GM18870 (cell line): ENCODE data around the gene JHY.
A peak's percentile ranks its signal among the peaks of the same experiment; 100 is the strongest.
"Not testable (repeated sequence)": the region's sequence is repeated elsewhere in the genome, so short reads cannot be mapped to it uniquely, and the experiment has no call there.

ENCODE experiments used
- ATAC-seq: cut with Tn5 transposase; IDR thresholded peaks from one replicate; pipeline ENCODE4 v1.9.1; 2021; ENCODE audit warnings: moderate library complexity; ENCODE audit not compliant: unreplicated experiment

The JHY gene

GRCh38 chr11:122882189-122882856 is at the start of gene JHY:
Gene JHY (plus strand): TSS chr11:122882759. CDS start chr11:122885850, 3,091 bp downstream.
- ATAC-seq, result no peak

GRCh38 chr11:122833846-122834464 is 48.6 kb upstream of the JHY start:
- no peak for ATAC-seq

- ATAC-seq, result no peak
These were observed 45.6 kb upstream of the JHY start for GRCh38 chr11:122836916-122837315.

GRCh38 chr11:122837528-122838346 is 44.8 kb upstream of the JHY start:
- ATAC-seq, result no peak

- ATAC-seq, result peak; percentile 76
These were observed 39.0 kb upstream of the JHY start for GRCh38 chr11:122843281-122844141.

GRCh38 chr11:122847466-122847865 is 35.1 kb upstream of the JHY start:
- no peak for ATAC-seq

- no peak for ATAC-seq
These were observed 34.4 kb upstream of the JHY start for GRCh38 chr11:122848186-122848585.

- no peak for ATAC-seq
These were observed 32.4 kb upstream of the JHY start for GRCh38 chr11:122850076-122850631.

GRCh38 chr11:122851366-122851966 is 31.1 kb upstream of the JHY start:
- ATAC-seq, result no peak

GRCh38 chr11:122852074-122852795 is 30.3 kb upstream of the JHY start:
- ATAC-seq, result no peak

- no peak for ATAC-seq
These were observed 29.8 kb upstream of the JHY start for GRCh38 chr11:122852796-122853160.

GRCh38 chr11:122853261-122853660 is 29.3 kb upstream of the JHY start:
- no peak for ATAC-seq

- no peak for ATAC-seq
These were observed 28.6 kb upstream of the JHY start for GRCh38 chr11:122853971-122854446.

GRCh38 chr11:122861631-122862030 is 20.9 kb upstream of the JHY start:
- ATAC-seq, result no peak

GRCh38 chr11:122862091-122862490 is 20.5 kb upstream of the JHY start:
- ATAC-seq, result no peak

- ATAC-seq, result not testable (repeated sequence)
These were observed 19.4 kb upstream of the JHY start for GRCh38 chr11:122863154-122863553.

- ATAC-seq, result no peak
These were observed 18.7 kb upstream of the JHY start for GRCh38 chr11:122863704-122864326.

- no peak for ATAC-seq
These were observed 18.0 kb upstream of the JHY start for GRCh38 chr11:122864386-122865115.
